HepG2 (cell line): ENCODE data around the gene GPR31. TPM values are rescaled to one million over a fixed set of nuclear protein-coding genes. Genes with fewer than 3 reads are reported as not detected.

Source experiments
- ATAC-seq: fragments of 200-7000 bp; cut with Tn5 transposase; 3 replicates; pipeline ENCODE4 v1.9.1; 2020; ENCODE audit warnings: mild to moderate bottlenecking, moderate library complexity
- BruUV-seq: library from RNA; stranded (reverse); fragments of 400-500 nt; replicated peaks from 2 replicates; lab custom pipeline; 2021; lab: Mats Ljungman, UMichigan
- CTCF ChIA-PET: fragments of 300-600 bp; formaldehyde crosslinking; extraction: SDS; loops from one replicate; lab custom pipeline; 2021; ENCODE audit warnings: low total read pairs, inconsistent platforms, low intra/inter-chr PET ratio; lab: Yijun Ruan, JAX
- POLR2A ChIA-PET: fragments of 350-600 bp; sonication (Branson Sonifier 250); formaldehyde crosslinking; loops from one replicate; lab custom pipeline; 2020; ENCODE audit warnings: antibody characterized with exemption, inconsistent platforms; lab: Yijun Ruan, JAX
- DNase-seq: peaks from one replicate; pipeline ENCODE4 v3.0.0-alpha.2; 2015; ENCODE audit warnings: low spot score
- FAIRE-seq: peaks from 3 replicates; lab custom pipeline; 2011; peaks lifted over from hg19 to GRCh38; lab: Jason Lieb, UNC
- H2AFZ ChIP-seq: one replicate; pipeline ENCODE4 v1.6.1; 2011; ENCODE audit warnings: low read length, inconsistent platforms
- H3K27ac ChIP-seq: fragments of 300-600 bp; 3 replicates; pipeline ENCODE4 v1.8.0; 2011; ENCODE audit warnings: mixed run types, mild to moderate bottlenecking, mixed read lengths, low read length, inconsistent platforms; ENCODE audit not compliant: insufficient read depth; ENCODE audit errors: extremely low read length
- H3K27me3 ChIP-seq, 2 experiments: fragments of 200-600 bp in 1 of 2; 2 replicates in 1 of 2; 3 replicates in 1 of 2; pipeline versions ENCODE4 v1.6.0 to v1.8.0; 2011; ENCODE audit warnings: low read length in 2 of 2, mild to moderate bottlenecking in 2 of 2, moderate library complexity in 2 of 2, inconsistent platforms in 1 of 2; ENCODE audit not compliant: insufficient read depth in 2 of 2, control insufficient read depth in 1 of 2
- H3K36me3 ChIP-seq, 2 experiments: fragments of 200-600 bp in 1 of 2; replicated peaks in 1 of 2; 2 replicates in 1 of 2; 3 replicates in 1 of 2; pipeline versions ENCODE4 v1.5.1 to v1.8.0; 2011; ENCODE audit warnings: low read length in 2 of 2, inconsistent platforms in 1 of 2; ENCODE audit not compliant: insufficient read depth in 2 of 2, control insufficient read depth in 1 of 2
- H3K4me1 ChIP-seq: 2 replicates; pipeline ENCODE4 v1.5.1; 2012; ENCODE audit warnings: low read length, inconsistent platforms; ENCODE audit not compliant: insufficient read depth
- H3K4me2 ChIP-seq: 2 replicates; pipeline ENCODE4 v1.6.0; 2011; ENCODE audit warnings: low read depth, low read length, inconsistent platforms
- H3K4me3 ChIP-seq, 3 experiments: fragments of 200-600 bp in 1 of 3; sonication (generic), shearing (Covaris generic) in 1 of 3; replicated peaks in 1 of 3; 2 replicates each; pipeline ENCODE4 v1.5.1; 2011 to 2016; ENCODE audit warnings: low read length in 3 of 3, inconsistent platforms in 2 of 3, low read depth in 2 of 3, mild to moderate bottlenecking in 2 of 3, control low read depth in 1 of 3, mixed read lengths in 1 of 3; ENCODE audit not compliant: insufficient read depth in 1 of 3
- H3K79me2 ChIP-seq: one replicate; pipeline ENCODE4 v1.6.1; 2011; ENCODE audit warnings: low read length, inconsistent platforms; ENCODE audit not compliant: insufficient read depth
- H3K9ac ChIP-seq: 2 replicates; pipeline ENCODE4 v1.6.0; 2011; ENCODE audit warnings: mild to moderate bottlenecking, low read depth, low read length, inconsistent platforms; ENCODE audit not compliant: insufficient read depth
- H3K9me3 ChIP-seq: 2 replicates; pipeline ENCODE4 v1.5.1; 2012; ENCODE audit warnings: mild to moderate bottlenecking, low read length
- H4K20me1 ChIP-seq: 2 replicates; pipeline ENCODE4 v1.6.0; 2011; ENCODE audit warnings: inconsistent platforms, mild to moderate bottlenecking, low read length, moderate library complexity; ENCODE audit not compliant: insufficient read depth
- ARID2 ChIP-seq: sonication (generic); formaldehyde crosslinking; IDR thresholded peaks from 2 replicates; pipeline ENCODE4 v1.8.1; 2022; ENCODE audit warnings: mild to moderate bottlenecking, missing genetic modification reagents, borderline replicate concordance
- BHLHE40 ChIP-seq: IDR thresholded peaks from 2 replicates; pipeline ENCODE4 v1.6.1; 2011; ENCODE audit warnings: low read length, improper control_type of control experiment
- FOXA3 ChIP-seq: IDR thresholded peaks from 2 replicates; pipeline ENCODE4 v1.6.1; 2016; ENCODE audit warnings: missing genetic modification reagents, missing compliant biosample characterization
- FOXJ3 ChIP-seq: sonication (generic); formaldehyde crosslinking; IDR thresholded peaks from 2 replicates; pipeline ENCODE4 v1.4.0; 2020; ENCODE audit warnings: missing genetic modification reagents, mild to moderate bottlenecking, borderline replicate concordance
- FOXM1 ChIP-seq: sonication (generic); formaldehyde crosslinking; IDR thresholded peaks from 2 replicates; pipeline ENCODE4 v1.5.0; 2020; ENCODE audit warnings: missing genetic modification reagents
- JDP2 ChIP-seq: sonication (generic); formaldehyde crosslinking; IDR thresholded peaks from 2 replicates; pipeline ENCODE4 v1.8.1; 2022; ENCODE audit warnings: missing genetic modification reagents, borderline replicate concordance
- KLF12 ChIP-seq: sonication (generic); formaldehyde crosslinking; IDR thresholded peaks from 2 replicates; pipeline ENCODE4 v1.4.0; 2020; ENCODE audit warnings: missing genetic modification reagents, borderline replicate concordance
- MLLT10 ChIP-seq: sonication (generic); formaldehyde crosslinking; IDR thresholded peaks from 2 replicates; pipeline ENCODE4 v1.4.0; 2020; ENCODE audit warnings: missing genetic modification reagents
- NFE2L2 ChIP-seq: fragments of 150-350 bp; IDR thresholded peaks from 2 replicates; pipeline ENCODE4 v1.6.1; 2014; ENCODE audit warnings: low read length
- NFYB ChIP-seq: sonication (generic); formaldehyde crosslinking; IDR thresholded peaks from 2 replicates; pipeline ENCODE4 v1.4.0; 2020; ENCODE audit warnings: missing genetic modification reagents
- NR1H2 ChIP-seq: sonication (generic); formaldehyde crosslinking; IDR thresholded peaks from 2 replicates; pipeline ENCODE4 v1.8.1; 2022; ENCODE audit warnings: low read depth, missing genetic modification reagents, borderline replicate concordance
- SOX5 ChIP-seq: IDR thresholded peaks from 2 replicates; pipeline ENCODE4 v1.6.1; 2016; ENCODE audit warnings: borderline replicate concordance
- ZFY ChIP-seq: sonication (generic); formaldehyde crosslinking; IDR thresholded peaks from 2 replicates; pipeline ENCODE4 v1.4.0; 2020; ENCODE audit warnings: missing genetic modification reagents
- ZNF251 ChIP-seq: sonication (generic); formaldehyde crosslinking; IDR thresholded peaks from 2 replicates; pipeline ENCODE4 v1.9.0; 2021; ENCODE audit warnings: mild to moderate bottlenecking, missing genetic modification reagents
- ZNF34 ChIP-seq: sonication (generic); formaldehyde crosslinking; IDR thresholded peaks from 2 replicates; pipeline ENCODE4 v1.4.0; 2020; ENCODE audit warnings: mild to moderate bottlenecking, missing genetic modification reagents, borderline replicate concordance
- ZNF614 ChIP-seq: IDR thresholded peaks from 2 replicates; pipeline ENCODE4 v1.6.1; 2018; ENCODE audit warnings: missing biosample characterization, missing genetic modification reagents, inconsistent platforms, borderline replicate concordance
- ZNF616 ChIP-seq: sonication (generic); formaldehyde crosslinking; IDR thresholded peaks from 2 replicates; pipeline ENCODE4 v1.5.0; 2020; ENCODE audit warnings: low read depth, mild to moderate bottlenecking, missing genetic modification reagents
- ZNF777 ChIP-seq: sonication (generic); formaldehyde crosslinking; IDR thresholded peaks from 2 replicates; pipeline ENCODE4 v1.4.0; 2020; ENCODE audit warnings: missing genetic modification reagents
- ZNF879 ChIP-seq: sonication (generic); formaldehyde crosslinking; IDR thresholded peaks from 2 replicates; pipeline ENCODE4 v1.8.1; 2023; ENCODE audit warnings: missing genetic modification reagents
- ZSCAN21 ChIP-seq: sonication (generic); formaldehyde crosslinking; IDR thresholded peaks from 2 replicates; pipeline ENCODE4 v1.8.0; 2022; ENCODE audit warnings: mild to moderate bottlenecking, missing genetic modification reagents, moderate library complexity, borderline replicate concordance
- ZSCAN22 ChIP-seq: sonication (generic); formaldehyde crosslinking; IDR thresholded peaks from 2 replicates; pipeline ENCODE4 v1.4.0; 2020; ENCODE audit warnings: mild to moderate bottlenecking, missing genetic modification reagents
- WGBS: methylation state at CpG from one replicate; pipeline ENCODE4 v1.1.6; 2017; ENCODE audit warnings: low lambda C conversion rate; 5-methylcytosine and 5-hydroxymethylcytosine counted together
- in situ Hi-C: cut with HindIII; loops from 2 replicates; pipeline ENCODE4 v1.10.0; 2017; ENCODE audit warnings: low pct_unique_long_range_greater_than_20kb; ENCODE audit not compliant: extremely low pct_ligation_motif_present
- intact Hi-C: fragments of 100-400 bp; cut with micrococcal nuclease; formaldehyde crosslinking; loops from one replicate; pipeline ENCODE4 v1.10.0; 2022; ENCODE audit not compliant: unreplicated experiment
- polyA plus RNA-seq, 8 experiments: library from polyadenylated mRNA; depleted of rRNA in 3 of 8; stranded (reverse) in 7 of 8; unstranded in 1 of 8; fragments of >200 nt; fragmentation: Illumina TruSeq in 4 of 8; extraction: Trizol in 4 of 8; gene quantifications; 2 replicates each; pipeline versions ENCODE4 v1.2.1 to v1.2.3, GENCODE V29; 2011 to 2016; ENCODE audit warnings: low read depth in 4 of 8, missing spikeins in 1 of 8, mixed read lengths in 1 of 8; ENCODE audit not compliant: insufficient read depth in 1 of 8
- total RNA-seq, 5 experiments: library from RNA; depleted of rRNA; stranded (reverse); fragments of >200 nt; fragmentation: Illumina TruSeq; extraction: Trizol; gene quantifications; 2 replicates each; pipeline ENCODE4 v1.2.3, GENCODE V29; 2016; ENCODE audit warnings: low read depth in 1 of 5
- TF ChIP-seq, protein P1 (sequence below): sonication (generic); formaldehyde crosslinking; IDR thresholded peaks from 2 replicates; pipeline ENCODE4 v1.8.0; 2022; ENCODE audit warnings: mild to moderate bottlenecking, missing genetic modification reagents, moderate library complexity

Gene GPR31
- total and polyA plus RNA-seq, 2 of the 13 experiments (the other 11 are each of a cell fraction or from before 2014, with no cell fraction given): not detected

DNA sequence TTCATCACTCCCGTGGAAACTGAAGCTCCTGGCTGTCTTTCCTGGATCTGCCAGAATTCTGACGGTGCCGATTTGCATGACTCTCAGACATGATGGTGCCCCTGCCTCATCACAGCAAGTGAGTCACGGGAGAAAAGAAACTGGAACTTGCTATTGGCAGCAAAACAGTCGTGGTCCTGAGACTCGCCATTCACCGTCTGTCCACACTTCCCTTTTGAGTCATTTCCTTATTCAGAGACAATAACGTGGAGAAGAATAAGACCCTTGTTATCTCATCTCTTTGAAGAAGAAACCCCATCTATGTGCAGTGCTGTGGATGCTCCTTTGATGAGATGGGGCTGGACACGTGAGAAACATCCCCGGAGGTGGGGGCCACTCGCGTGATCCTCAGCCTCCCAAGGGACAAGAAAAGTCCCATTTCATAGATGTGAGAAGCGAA, 4.2 kb downstream of the GPR31 start:
- WGBS: 14% methylated on average over 13 of the region's 13 CpGs
- Histone ChIP-seq H3K9me3 (no peaks in the 10 kb centered on the region), H3K79me2 (no peaks in the 10 kb centered on the region), H3K4me3 (no peak overlapping the region), H3K27ac (no peak overlapping the region), H4K20me1 (no peaks in the 10 kb centered on the region), H2AFZ (no peak overlapping the region), H3K9ac (no peak overlapping the region), H3K4me1 (peaks cover 14% of the 10 kb centered on the region; the same call in 1 of the 2 replicates), H3K27me3 (peaks cover 12 to 91% of the 10 kb centered on the region in 2 experiments), H3K4me2 (0 out of 2 replicates have a peak overlapping the region, but pooled peaks have one; percentile 13), H3K36me3 (no peaks in the 10 kb centered on the region)
- no peak for TF ChIP-seq NR1H2 (CRISPR knock-in tag)
- TF ChIP-seq KLF12 (CRISPR knock-in tag): no peak
- no peak for TF ChIP-seq ZNF879 (CRISPR knock-in tag)
- no peak for TF ChIP-seq ZNF251
- TF ChIP-seq ZNF777: no peak
- TF ChIP-seq SOX5 (CRISPR knock-in tag): 0 out of 2 replicates have a peak, but pooled peaks have one; percentile 13
- TF ChIP-seq BHLHE40: peak; percentile 68
- BruUV-seq: no TSS peak
- no peak for FAIRE-seq
- no peak for ATAC-seq
- in situ Hi-C loops: no loop called here
- POLR2A ChIA-PET: no interaction called here
- CTCF ChIA-PET: no interaction called here
- peak; percentile 15 for DNase-seq
- intact Hi-C loops: no loop called here

DNA sequence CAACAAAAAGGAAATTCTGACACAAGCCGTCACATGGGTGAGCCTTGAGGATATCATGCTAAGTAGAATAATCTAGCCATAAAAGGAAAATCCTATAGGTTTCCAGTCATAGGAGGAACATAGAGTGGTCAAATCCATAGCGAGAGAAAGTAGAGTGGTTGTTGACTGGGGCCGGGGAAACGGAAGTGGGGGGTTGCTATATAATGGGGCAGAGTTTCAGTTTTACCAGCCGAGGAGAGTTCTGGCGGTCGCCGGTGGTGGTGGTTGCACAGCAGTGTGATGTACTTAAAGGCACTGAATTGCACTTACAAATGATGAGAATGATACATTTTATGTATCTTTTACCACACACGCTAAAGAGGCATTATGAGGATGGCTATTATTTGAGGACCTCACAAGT, 4.9 kb downstream of the GPR31 start:
- Histone ChIP-seq H3K27me3 (peaks cover 16 to 91% of the 10 kb centered on the region in 2 experiments), H4K20me1 (no peaks in the 10 kb centered on the region), H3K9ac (no peak overlapping the region), H2AFZ (no peak overlapping the region), H3K4me2 (no peak overlapping the region), H3K4me3 (no peak overlapping the region), H3K36me3 (no peaks in the 10 kb centered on the region), H3K79me2 (no peaks in the 10 kb centered on the region), H3K27ac (no peak overlapping the region), H3K4me1 (peaks cover 14% of the 10 kb centered on the region; the same call in 1 of the 2 replicates), H3K9me3 (no peaks in the 10 kb centered on the region)
- CTCF ChIA-PET: no interaction called here
- DNase-seq: no peak
- in situ Hi-C loops (no loop called here), intact Hi-C loops (no loop called here)
- no peak for FAIRE-seq
- no peak for ATAC-seq
- 77% methylated on average over 9 of the region's 9 CpGs for WGBS
- POLR2A ChIA-PET: no interaction called here
- no TSS peak for BruUV-seq
- TF ChIP-seq FOXJ3 (no peak), FOXM1 (CRISPR knock-in tag) (no peak), ZSCAN21 (CRISPR knock-in tag) (no peak), JDP2 (CRISPR knock-in tag) (no peak), FOXA3 (CRISPR knock-in tag) (no peak), ZSCAN22 (CRISPR knock-in tag) (no peak), ZNF34 (CRISPR knock-in tag) (no peak), ZNF616 (no peak), NFE2L2 (no peak), ZFY (CRISPR knock-in tag) (no peak), ARID2 (CRISPR knock-in tag) (no peak), MLLT10 (CRISPR knock-in tag) (no peak), ZNF614 (CRISPR knock-in tag) (no peak), NFYB (CRISPR knock-in tag) (no peak)
- TF ChIP-seq, protein P1, sequence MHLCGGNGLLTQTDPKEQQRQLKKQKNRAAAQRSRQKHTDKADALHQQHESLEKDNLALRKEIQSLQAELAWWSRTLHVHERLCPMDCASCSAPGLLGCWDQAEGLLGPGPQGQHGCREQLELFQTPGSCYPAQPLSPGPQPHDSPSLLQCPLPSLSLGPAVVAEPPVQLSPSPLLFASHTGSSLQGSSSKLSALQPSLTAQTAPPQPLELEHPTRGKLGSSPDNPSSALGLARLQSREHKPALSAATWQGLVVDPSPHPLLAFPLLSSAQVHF: no peak
